GM12892 (cell line): Measurements from ENCODE around the gene BCL2L2.

Experiments used
- POLR2A ChIP-seq: IDR thresholded peaks from 2 replicates; pipeline ENCODE4 v1.6.1; 2011; ENCODE audit warnings: low read depth, low read length, control low read depth
- TAF1 ChIP-seq: IDR thresholded peaks from 2 replicates; pipeline ENCODE4 v1.6.1; 2011; ENCODE audit warnings: low read depth, mild to moderate bottlenecking, control low read depth, low read length, borderline replicate concordance

DNA sequence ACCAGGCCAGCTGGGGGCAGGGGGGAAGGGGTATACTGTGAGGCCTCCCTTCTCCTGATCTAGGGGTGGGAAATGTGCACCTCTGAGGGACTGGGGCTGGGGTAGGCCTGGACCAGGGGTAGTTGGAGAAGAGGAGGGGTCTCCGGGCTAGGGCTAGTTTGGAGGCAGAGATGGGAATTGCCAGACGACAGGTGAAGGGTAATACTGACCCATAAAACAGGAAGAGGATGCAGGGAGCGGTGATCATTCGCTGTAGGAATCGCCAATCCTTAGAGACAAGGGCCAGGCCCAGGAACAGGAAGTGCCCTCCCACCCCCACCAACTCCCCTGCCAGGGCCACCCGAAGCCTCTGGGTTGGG, 41.6 kb downstream of the BCL2L2 start:
- no peak for TF ChIP-seq POLR2A
- no peak for TF ChIP-seq TAF1
